Liver (tissue), 9 donors: Measurements from ENCODE around the gene IL2RA. TPM values are rescaled to one million over a fixed set of nuclear protein-coding genes. Genes with fewer than 3 reads are reported as not detected.

Experiments
- DNase-seq: peaks from one replicate; pipeline ENCODE4 v3.0.0-alpha.2; 2017; ENCODE audit warnings: low spot score
- H3K27ac ChIP-seq, 2 donors: one replicate each; pipeline ENCODE4 v1.7.0; 2013; ENCODE audit warnings: inconsistent platforms in 2 of 2, low read length in 2 of 2, control low read depth in 1 of 2, low read depth in 1 of 2, mild to moderate bottlenecking in 1 of 2
- H3K27me3 ChIP-seq, 4 donors: one replicate each; pipeline versions ENCODE4 v1.6.1 to v1.7.0; 2013; ENCODE audit warnings: low read length in 3 of 4, inconsistent platforms in 1 of 4, mild to moderate bottlenecking in 1 of 4, moderate library complexity in 1 of 4; ENCODE audit not compliant: control insufficient read depth in 4 of 4, insufficient read depth in 4 of 4
- H3K36me3 ChIP-seq, 4 donors: one replicate each; pipeline versions ENCODE4 v1.6.1 to v1.7.0; 2013; ENCODE audit warnings: low read length in 3 of 4, mild to moderate bottlenecking in 3 of 4, low read depth in 1 of 4, moderate library complexity in 1 of 4; ENCODE audit not compliant: control insufficient read depth in 4 of 4, insufficient read depth in 3 of 4
- H3K4me1 ChIP-seq, 4 donors: one replicate each; pipeline versions ENCODE4 v1.6.1 to v1.7.0; 2013; ENCODE audit warnings: low read length in 3 of 4, mild to moderate bottlenecking in 3 of 4, moderate library complexity in 1 of 4; ENCODE audit not compliant: control insufficient read depth in 4 of 4, insufficient read depth in 4 of 4
- H3K4me3 ChIP-seq, 3 donors: one replicate each; pipeline versions ENCODE4 v1.6.1 to v1.7.0; 2013; ENCODE audit warnings: low read length in 3 of 3, control low read depth in 1 of 3, low read depth in 1 of 3, mild to moderate bottlenecking in 1 of 3
- H3K9ac ChIP-seq, 2 donors: one replicate each; pipeline ENCODE4 v1.7.0; 2013; ENCODE audit warnings: low read length in 2 of 2, mild to moderate bottlenecking in 2 of 2, moderate library complexity in 2 of 2, control low read depth in 1 of 2, low read depth in 1 of 2
- H3K9me3 ChIP-seq, 4 donors: one replicate each; pipeline versions ENCODE4 v1.6.1 to v1.7.0; 2013; ENCODE audit warnings: low read length in 3 of 4; ENCODE audit not compliant: control insufficient read depth in 4 of 4
- EGR1 ChIP-seq, 2 donors: IDR thresholded peaks; 2 replicates each; pipeline ENCODE4 v1.6.1; 2016 to 2018; ENCODE audit warnings: antibody characterized with exemption in 2 of 2, low read depth in 2 of 2
- FOXA1 ChIP-seq: IDR thresholded peaks from 2 replicates; pipeline ENCODE4 v1.6.1; 2016; ENCODE audit warnings: antibody characterized with exemption
- FOXA2 ChIP-seq: IDR thresholded peaks from 2 replicates; pipeline ENCODE4 v1.6.1; 2016; ENCODE audit warnings: antibody characterized with exemption
- HNF4A ChIP-seq, 2 donors: conservative IDR thresholded peaks; 2 replicates each; pipeline ENCODE4 v1.6.1; 2016; ENCODE audit warnings: antibody characterized with exemption in 2 of 2, mild to moderate bottlenecking in 2 of 2
- HNF4G ChIP-seq: IDR thresholded peaks from 2 replicates; pipeline ENCODE4 v1.6.1; 2016; ENCODE audit warnings: antibody characterized with exemption
- JUND ChIP-seq, 2 donors: IDR thresholded peaks; 2 replicates each; pipeline ENCODE4 v1.6.1; 2016; ENCODE audit warnings: antibody characterized with exemption in 2 of 2
- NR2F2 ChIP-seq: IDR thresholded peaks from 2 replicates; pipeline ENCODE4 v1.6.1; 2016; ENCODE audit warnings: antibody characterized with exemption
- RAD21 ChIP-seq, 2 donors: IDR thresholded peaks; 2 replicates each; pipeline ENCODE4 v1.6.1; 2016; ENCODE audit warnings: antibody characterized with exemption in 2 of 2, mild to moderate bottlenecking in 2 of 2
- RXRA ChIP-seq, 2 donors: IDR thresholded peaks; 2 replicates each; pipeline ENCODE4 v1.6.1; 2017 to 2018; ENCODE audit warnings: antibody characterized with exemption in 2 of 2, mild to moderate bottlenecking in 1 of 2
- SP1 ChIP-seq: IDR thresholded peaks from 2 replicates; pipeline ENCODE4 v1.6.1; 2018; ENCODE audit warnings: antibody characterized with exemption, mild to moderate bottlenecking
- TAF1 ChIP-seq: conservative IDR thresholded peaks from 2 replicates; pipeline ENCODE4 v1.6.1; 2016; ENCODE audit warnings: antibody characterized with exemption, mild to moderate bottlenecking
- YY1 ChIP-seq: IDR thresholded peaks from 2 replicates; pipeline ENCODE4 v1.6.1; 2016; ENCODE audit warnings: antibody characterized with exemption, mild to moderate bottlenecking
- WGBS: extraction: QIAGEN DNeasy Blood & Tissue Kit; methylation state at CpG from one replicate; pipeline ENCODE4 v1.1.7; 2013; 5-methylcytosine and 5-hydroxymethylcytosine counted together
- polyA plus RNA-seq, 2 donors: library from polyadenylated mRNA; stranded (reverse) in 1 of 2; unstranded in 1 of 2; fragments of 200-250 nt in 1 of 2; fragments of >200 nt in 1 of 2; fragmentation: Nextera tagmentation in 1 of 2; extraction: Ambion mirVana in 1 of 2; gene quantifications; one replicate each; pipeline versions ENCODE4 v1.2.1 to v1.2.3, GENCODE V29; 2013 to 2015
- total RNA-seq, 2 donors: library from RNA; depleted of rRNA; stranded (reverse); fragments of >200 nt; gene quantifications; one replicate each; pipeline ENCODE4 v1.2.3, GENCODE V29; 2014
- TF ChIP-seq, protein P1 (sequence below): IDR thresholded peaks from 2 replicates; pipeline ENCODE4 v1.6.1; 2016; ENCODE audit warnings: antibody characterized with exemption
- TF ChIP-seq, protein P2 (sequence below): IDR thresholded peaks from 2 replicates; pipeline ENCODE4 v1.6.1; 2016; ENCODE audit warnings: antibody characterized with exemption
- TF ChIP-seq, protein P3 (sequence below): IDR thresholded peaks from 2 replicates; pipeline ENCODE4 v1.6.1; 2016; ENCODE audit warnings: antibody characterized with exemption, mild to moderate bottlenecking
- donor health status: healthy.
- donor health status: healthy.
- donor health status: healthy.
- donor health status: healthy.
- donor health status: healthy.

Gene IL2RA
- total and polyA plus RNA-seq, 4 donors = 0.46 to 1.6 TPM; not detected in 2

DNA sequence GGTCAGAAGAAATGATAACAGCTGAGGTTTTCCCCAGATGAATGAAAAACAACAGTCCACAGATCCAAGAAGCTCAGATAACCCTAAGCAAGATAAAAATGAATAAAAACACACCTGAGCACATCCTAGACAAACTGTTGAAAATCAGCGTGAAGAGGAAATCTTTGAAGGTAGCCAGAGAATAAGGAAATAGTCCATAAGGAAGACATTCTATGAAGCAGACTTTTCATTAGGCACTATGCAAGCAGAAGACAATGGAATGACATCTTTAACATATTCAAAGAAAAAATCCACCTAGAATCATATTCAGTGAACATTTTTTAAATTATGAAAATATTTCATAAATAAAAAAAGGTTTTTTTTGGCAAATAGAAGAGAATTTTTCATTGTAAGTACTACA, 69.8 kb downstream of the IL2RA start:
- peaks cover 0 to 3% (median 0%) of the 10 kb centered on the region in 4 donors for H3K9me3 ChIP-seq
- WGBS = 95% methylated on average over 1 of the region's 1 CpG

DNA sequence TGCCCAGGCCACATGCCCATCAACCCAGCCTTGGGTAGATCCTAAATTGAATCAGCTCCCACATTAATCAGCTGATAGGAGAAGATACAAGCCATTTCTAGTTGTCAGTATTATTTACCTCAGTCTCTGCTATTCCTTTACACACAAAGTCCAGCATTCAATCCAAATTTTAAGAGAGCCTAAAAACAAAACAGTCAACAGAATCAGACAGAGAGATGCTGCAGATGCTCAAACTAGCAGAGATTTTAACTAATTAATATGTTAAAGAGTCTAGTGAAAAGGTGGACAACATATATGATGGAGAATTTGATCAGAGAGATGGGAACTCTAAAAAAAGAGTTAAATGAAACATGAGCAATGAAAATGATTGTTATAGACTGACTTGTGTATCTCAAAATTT, 70.5 kb downstream of the IL2RA start:
- H3K4me3 ChIP-seq = no peak overlapping the region
- H3K27me3 ChIP-seq = no peaks in the 10 kb centered on the region
- peaks cover 0 to 3% (median 0%) of the 10 kb centered on the region in 4 donors for H3K9me3 ChIP-seq
- no peak for DNase-seq
- H3K4me1 ChIP-seq = no peaks in the 10 kb centered on the region
- H3K9ac ChIP-seq = no peak overlapping the region
- H3K27ac ChIP-seq = no peak overlapping the region
- H3K36me3 ChIP-seq = no peaks in the 10 kb centered on the region
- TF ChIP-seq RXRA (IDR thresholded peaks at IDR 0.05) (no peak), TAF1 (no peak), FOXA2 (no peak), JUND (IDR thresholded peaks at IDR 0.05) (no peak), HNF4A (conservative IDR thresholded peaks at IDR 0.05) (no peak), FOXA1 (no peak), HNF4G (no peak), RAD21 (IDR thresholded peaks at IDR 0.05) (no peak), YY1 (no peak)
- TF ChIP-seq, protein P1, sequence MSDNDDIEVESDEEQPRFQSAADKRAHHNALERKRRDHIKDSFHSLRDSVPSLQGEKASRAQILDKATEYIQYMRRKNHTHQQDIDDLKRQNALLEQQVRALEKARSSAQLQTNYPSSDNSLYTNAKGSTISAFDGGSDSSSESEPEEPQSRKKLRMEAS = no peak
- TF ChIP-seq, protein P2, sequence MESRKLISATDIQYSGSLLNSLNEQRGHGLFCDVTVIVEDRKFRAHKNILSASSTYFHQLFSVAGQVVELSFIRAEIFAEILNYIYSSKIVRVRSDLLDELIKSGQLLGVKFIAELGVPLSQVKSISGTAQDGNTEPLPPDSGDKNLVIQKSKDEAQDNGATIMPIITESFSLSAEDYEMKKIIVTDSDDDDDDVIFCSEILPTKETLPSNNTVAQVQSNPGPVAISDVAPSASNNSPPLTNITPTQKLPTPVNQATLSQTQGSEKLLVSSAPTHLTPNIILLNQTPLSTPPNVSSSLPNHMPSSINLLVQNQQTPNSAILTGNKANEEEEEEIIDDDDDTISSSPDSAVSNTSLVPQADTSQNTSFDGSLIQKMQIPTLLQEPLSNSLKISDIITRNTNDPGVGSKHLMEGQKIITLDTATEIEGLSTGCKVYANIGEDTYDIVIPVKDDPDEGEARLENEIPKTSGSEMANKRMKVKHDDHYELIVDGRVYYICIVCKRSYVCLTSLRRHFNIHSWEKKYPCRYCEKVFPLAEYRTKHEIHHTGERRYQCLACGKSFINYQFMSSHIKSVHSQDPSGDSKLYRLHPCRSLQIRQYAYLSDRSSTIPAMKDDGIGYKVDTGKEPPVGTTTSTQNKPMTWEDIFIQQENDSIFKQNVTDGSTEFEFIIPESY = no peak

More for the DNA sequence above, 69.8 kb downstream of the IL2RA start:
- TF ChIP-seq RXRA (IDR thresholded peaks at IDR 0.05) (no peak), HNF4A (conservative IDR thresholded peaks at IDR 0.05) (no peak)
- no peak for DNase-seq
- no peaks in the 10 kb centered on the region for H3K36me3 ChIP-seq
- H3K27me3 ChIP-seq = no peaks in the 10 kb centered on the region
- H3K9ac ChIP-seq = no peak overlapping the region
- no peak overlapping the region for H3K27ac ChIP-seq
- no peaks in the 10 kb centered on the region for H3K4me1 ChIP-seq
- H3K4me3 ChIP-seq = no peak overlapping the region

DNA sequence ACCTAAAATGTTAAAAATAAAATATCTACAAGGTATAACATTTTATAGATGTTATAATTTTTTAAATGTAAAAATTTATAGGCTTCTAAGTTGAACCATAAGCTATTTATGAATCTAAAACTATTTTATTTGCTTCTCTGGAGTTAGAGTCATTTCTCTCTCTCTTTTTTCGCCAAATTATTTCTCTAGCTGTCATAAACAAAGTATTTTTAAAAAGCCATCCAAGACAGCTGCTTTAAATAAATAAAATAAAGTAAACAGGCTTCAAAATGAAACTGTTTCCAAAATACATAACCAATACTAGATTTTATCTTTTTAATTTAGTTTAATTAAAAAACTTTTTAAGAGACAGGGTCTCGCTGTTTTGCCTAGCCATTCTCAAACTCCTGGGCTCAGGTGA, 72.4 kb downstream of the IL2RA start:
- no peak overlapping the region for H3K9ac ChIP-seq
- no peaks in the 10 kb centered on the region for H3K27me3 ChIP-seq
- 90% methylated on average over 2 of the region's 2 CpGs for WGBS
- H3K4me3 ChIP-seq = no peak overlapping the region
- TF ChIP-seq JUND (IDR thresholded peaks at IDR 0.05) (no peak), FOXA2 (no peak), SP1 (no peak), FOXA1 (no peak), EGR1 (IDR thresholded peaks at IDR 0.05; ENCODE audit: low read depth in 2 of 2) (no peak), HNF4A (conservative IDR thresholded peaks at IDR 0.05) (no peak), YY1 (no peak), NR2F2 (no peak), HNF4G (no peak)
- TF ChIP-seq, protein P3, sequence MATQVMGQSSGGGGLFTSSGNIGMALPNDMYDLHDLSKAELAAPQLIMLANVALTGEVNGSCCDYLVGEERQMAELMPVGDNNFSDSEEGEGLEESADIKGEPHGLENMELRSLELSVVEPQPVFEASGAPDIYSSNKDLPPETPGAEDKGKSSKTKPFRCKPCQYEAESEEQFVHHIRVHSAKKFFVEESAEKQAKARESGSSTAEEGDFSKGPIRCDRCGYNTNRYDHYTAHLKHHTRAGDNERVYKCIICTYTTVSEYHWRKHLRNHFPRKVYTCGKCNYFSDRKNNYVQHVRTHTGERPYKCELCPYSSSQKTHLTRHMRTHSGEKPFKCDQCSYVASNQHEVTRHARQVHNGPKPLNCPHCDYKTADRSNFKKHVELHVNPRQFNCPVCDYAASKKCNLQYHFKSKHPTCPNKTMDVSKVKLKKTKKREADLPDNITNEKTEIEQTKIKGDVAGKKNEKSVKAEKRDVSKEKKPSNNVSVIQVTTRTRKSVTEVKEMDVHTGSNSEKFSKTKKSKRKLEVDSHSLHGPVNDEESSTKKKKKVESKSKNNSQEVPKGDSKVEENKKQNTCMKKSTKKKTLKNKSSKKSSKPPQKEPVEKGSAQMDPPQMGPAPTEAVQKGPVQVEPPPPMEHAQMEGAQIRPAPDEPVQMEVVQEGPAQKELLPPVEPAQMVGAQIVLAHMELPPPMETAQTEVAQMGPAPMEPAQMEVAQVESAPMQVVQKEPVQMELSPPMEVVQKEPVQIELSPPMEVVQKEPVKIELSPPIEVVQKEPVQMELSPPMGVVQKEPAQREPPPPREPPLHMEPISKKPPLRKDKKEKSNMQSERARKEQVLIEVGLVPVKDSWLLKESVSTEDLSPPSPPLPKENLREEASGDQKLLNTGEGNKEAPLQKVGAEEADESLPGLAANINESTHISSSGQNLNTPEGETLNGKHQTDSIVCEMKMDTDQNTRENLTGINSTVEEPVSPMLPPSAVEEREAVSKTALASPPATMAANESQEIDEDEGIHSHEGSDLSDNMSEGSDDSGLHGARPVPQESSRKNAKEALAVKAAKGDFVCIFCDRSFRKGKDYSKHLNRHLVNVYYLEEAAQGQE = no peak
- no peak for DNase-seq
- H3K27ac ChIP-seq = no peak overlapping the region
- H3K9me3 ChIP-seq = peaks cover 0 to 3% (median 0%) of the 10 kb centered on the region in 4 donors
- H3K4me1 ChIP-seq = no peaks in the 10 kb centered on the region
- no peaks in the 10 kb centered on the region for H3K36me3 ChIP-seq
